Adrenal gland (tissue), 12 donors: ENCODE measurements around the gene FYCO1. TPM values are rescaled to one million over a fixed set of nuclear protein-coding genes. Genes with fewer than 3 reads are reported as not detected.

Experiments used
- DNase-seq, 7 donors: peaks; one replicate each; pipeline ENCODE4 v3.0.0-alpha.2; 2019 to 2020
- H3K27ac ChIP-seq, 5 donors: fragments of 200-600 bp; sonication (generic) in 4 of 5; 1 replicate in 3 of 5; 2 replicates in 2 of 5; pipeline versions ENCODE4 v1.5.1 to v1.8.0; 2016 to 2020; ENCODE audit warnings: mild to moderate bottlenecking in 1 of 5
- H3K27me3 ChIP-seq: fragments of 200-600 bp; 2 replicates; pipeline ENCODE4 v1.8.0; 2021
- H3K36me3 ChIP-seq, 2 donors: fragments of 200-600 bp; replicated peaks in 1 of 2; 1 replicate in 1 of 2; 2 replicates in 1 of 2; pipeline versions ENCODE4 v1.5.1 to v1.8.0; 2018 to 2022
- H3K4me1 ChIP-seq, 2 donors: fragments of 200-600 bp; replicated peaks in 1 of 2; 1 replicate in 1 of 2; 2 replicates in 1 of 2; pipeline versions ENCODE4 v1.5.1 to v1.8.0; 2018 to 2021
- H3K4me3 ChIP-seq, 4 donors: fragments of 200-600 bp; sonication (generic) in 3 of 4; one replicate each; pipeline ENCODE4 v1.5.1; 2016 to 2018
- H3K9me3 ChIP-seq, 3 donors: fragments of 200-600 bp; sonication (generic) in 1 of 3; replicated peaks in 1 of 3; 1 replicate in 2 of 3; 2 replicates in 1 of 3; pipeline versions ENCODE4 v1.5.1 to v1.8.0; 2016 to 2021
- CTCF ChIP-seq, 6 experiments: fragments of 450-650 bp in 4 of 6; fragments of 200-600 bp in 2 of 6; sonication (generic) in 1 of 6; IDR thresholded peaks; 1 replicate in 5 of 6; 2 replicates in 1 of 6; pipeline versions ENCODE4 v1.5.1 to v1.8.0; 2016 to 2021; ENCODE audit warnings: antibody characterized with exemption in 6 of 6, mild to moderate bottlenecking in 2 of 6, moderate library complexity in 1 of 6
- POLR2A ChIP-seq, 2 donors: fragments of 450-650 bp; IDR thresholded peaks; one replicate each; pipeline ENCODE4 v1.6.1; 2017; ENCODE audit warnings: antibody characterized with exemption in 2 of 2, mild to moderate bottlenecking in 2 of 2, moderate library complexity in 1 of 2
- WGBS, 4 donors: extraction: QIAGEN DNeasy Blood & Tissue Kit in 2 of 4; methylation state at CpG; one replicate each; pipeline versions ENCODE4 v1.1.5 to v1.1.7; 2013 to 2017; 5-methylcytosine and 5-hydroxymethylcytosine counted together
- intact Hi-C, 2 donors: fragments of 100-400 bp; cut with DNase I; formaldehyde crosslinking; loops; one replicate each; pipeline versions ENCODE4 v1.14.1 to v1.15.0; 2022 to 2023
- polyA plus RNA-seq, 3 donors: library from polyadenylated mRNA; stranded (reverse); fragments of 200-250 nt in 2 of 3; fragments of 350-450 nt in 1 of 3; fragmentation: Illumina TruSeq in 1 of 3; extraction: RNeasy Lipid Tissue Mini Kit (QIAGEN cat#74804) in 1 of 3; gene quantifications; one replicate each; pipeline ENCODE4 v1.2.3, GENCODE V29; 2013 to 2014
- total RNA-seq, 9 donors: library from RNA; depleted of rRNA in 4 of 9; stranded (reverse); fragments of >200 nt in 4 of 9; fragments of 120-200 nt in 1 of 9; fragmentation: NEBNext Ultra II Directional in 1 of 9; extraction: Animal tissue kit (Norgen Biotek cat#: 25700) in 1 of 9; gene quantifications; one replicate each; pipeline versions ENCODE4 v1.1.0 to v1.2.4, GENCODE V29; 2013 to 2023
- donor health status: healthy with polysubstance abuse.
- donor health status: Bipolar disorder and iron deficiency.
- donor health status: DM: yes; HTN: yes; CAD: no.
- donor health status: DM: no; HTN: no; CAD: no.
- donor health status: DM: no; HTN: no; CAD: no.
- donor health status: DM: yes; HTN: yes; CAD: no.

FYCO1 gene
- total and polyA plus RNA-seq, 12 donors, result 12.3 to 74.3 (median 29.4) TPM

DNA sequence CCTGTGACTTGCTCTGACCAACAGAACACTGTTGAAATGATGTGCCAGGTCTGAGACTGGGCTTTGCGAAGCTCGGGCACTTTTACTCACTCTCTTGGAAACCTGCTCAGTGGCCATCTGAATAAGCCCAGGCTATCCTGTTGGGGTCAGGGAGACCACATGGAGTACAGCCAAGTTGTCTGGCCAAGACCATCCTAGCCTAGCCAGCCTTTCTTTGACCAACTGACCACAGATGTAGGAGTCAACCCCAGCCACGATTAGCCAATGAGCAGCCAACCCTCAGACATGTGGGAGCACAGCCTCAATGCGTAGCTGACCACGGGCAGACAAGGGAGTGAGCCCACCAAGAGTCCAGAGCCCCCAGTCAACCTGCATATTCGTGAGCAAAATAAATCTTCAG lies 83.2 kb downstream of the FYCO1 start:
- intact Hi-C loops, result no loop called here
- 82 to 93% (median 91%) methylated on average over 6 of the region's 6 CpGs for WGBS, 4 donors
- Histone ChIP-seq H3K36me3 (no peaks in the 10 kb centered on the region), H3K27ac (no peak overlapping the region), H3K4me1 (no peaks in the 10 kb centered on the region), H3K9me3 (no peaks in the 10 kb centered on the region), H3K27me3 (no peaks in the 10 kb centered on the region), H3K4me3 (no peak overlapping the region)
- TF ChIP-seq POLR2A (IDR thresholded peaks at IDR 0.05), result no peak
- TF ChIP-seq CTCF (IDR thresholded peaks at IDR 0.05), result no peak
- no peak for DNase-seq

DNA sequence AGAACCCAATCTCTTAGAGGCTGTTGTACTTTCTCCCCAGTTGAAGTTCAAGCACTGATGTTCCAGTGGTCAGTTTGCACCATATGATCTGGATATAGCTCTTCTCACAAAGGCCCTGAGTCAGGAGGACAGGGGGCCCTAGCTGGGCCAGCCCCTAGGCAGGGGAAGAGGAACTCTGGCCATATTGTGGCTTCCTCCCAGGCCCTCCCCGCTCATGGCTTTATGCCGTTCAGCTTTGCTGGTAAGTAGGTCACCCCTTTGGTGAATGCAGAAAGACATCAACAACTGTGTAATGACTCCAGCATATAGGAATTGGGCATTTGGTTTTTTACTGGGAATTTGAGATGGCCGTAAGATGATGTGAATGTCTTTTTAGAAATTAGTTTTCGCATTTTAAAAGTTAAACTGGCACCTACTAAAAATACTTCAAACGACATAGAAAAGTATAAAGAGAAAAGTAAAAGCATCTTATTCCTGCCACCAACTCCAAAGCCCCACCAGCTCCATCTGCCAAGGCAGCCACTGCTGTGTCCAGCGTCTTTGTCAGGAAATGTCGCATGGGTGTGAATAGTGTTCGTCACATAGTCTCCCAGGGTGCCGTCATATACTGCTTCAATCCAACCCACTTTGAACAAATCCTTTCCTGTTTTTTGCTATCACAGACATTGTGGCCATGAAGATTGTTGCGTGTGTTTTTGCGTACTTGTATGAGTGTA lies 84.0 kb downstream of the FYCO1 start:
- DNase-seq, result no peak
- Histone ChIP-seq H3K27ac (no peak overlapping the region), H3K9me3 (no peaks in the 10 kb centered on the region), H3K4me1 (no peaks in the 10 kb centered on the region), H3K36me3 (no peaks in the 10 kb centered on the region), H3K4me3 (no peak overlapping the region), H3K27me3 (no peaks in the 10 kb centered on the region)
- TF ChIP-seq CTCF (IDR thresholded peaks at IDR 0.05) (no peak), POLR2A (IDR thresholded peaks at IDR 0.05) (no peak)
- intact Hi-C loops, result no loop called here
- WGBS, 4 donors, result 90 to 95% (median 91%) methylated on average over 10 to 11 of the region's 11 CpGs

- H3K4me1 ChIP-seq, result no peaks in the 10 kb centered on the region
- intact Hi-C loops, result no loop called here
- no peaks in the 10 kb centered on the region for H3K27me3 ChIP-seq
- no peak overlapping the region for H3K27ac ChIP-seq
- 80 to 95% (median 85%) methylated on average over 4 of the region's 4 CpGs for WGBS, 4 donors
- TF ChIP-seq CTCF (IDR thresholded peaks at IDR 0.05) (no peak), POLR2A (IDR thresholded peaks at IDR 0.05) (no peak)
- no peak for DNase-seq
- H3K4me3 ChIP-seq, result no peak overlapping the region
- H3K9me3 ChIP-seq, result no peaks in the 10 kb centered on the region
- H3K36me3 ChIP-seq, result no peaks in the 10 kb centered on the region
Measured at GRCh38 chr3:45910892-45911291, 84.7 kb downstream of the FYCO1 start.

GRCh38 chr3:45909542-45909941 lies 86.1 kb downstream of the FYCO1 start:
- H3K9me3 ChIP-seq, result no peaks in the 10 kb centered on the region
- H3K27ac ChIP-seq, result no peak overlapping the region
- H3K36me3 ChIP-seq, result no peaks in the 10 kb centered on the region
- WGBS, 4 donors, result 91 to 96% (median 94%) methylated on average over 6 of the region's 6 CpGs
- no peak for DNase-seq
- TF ChIP-seq POLR2A (IDR thresholded peaks at IDR 0.05), result no peak
- no peaks in the 10 kb centered on the region for H3K27me3 ChIP-seq
- H3K4me1 ChIP-seq, result no peaks in the 10 kb centered on the region
- intact Hi-C loops, result no loop called here
- H3K4me3 ChIP-seq, result no peak overlapping the region

DNA sequence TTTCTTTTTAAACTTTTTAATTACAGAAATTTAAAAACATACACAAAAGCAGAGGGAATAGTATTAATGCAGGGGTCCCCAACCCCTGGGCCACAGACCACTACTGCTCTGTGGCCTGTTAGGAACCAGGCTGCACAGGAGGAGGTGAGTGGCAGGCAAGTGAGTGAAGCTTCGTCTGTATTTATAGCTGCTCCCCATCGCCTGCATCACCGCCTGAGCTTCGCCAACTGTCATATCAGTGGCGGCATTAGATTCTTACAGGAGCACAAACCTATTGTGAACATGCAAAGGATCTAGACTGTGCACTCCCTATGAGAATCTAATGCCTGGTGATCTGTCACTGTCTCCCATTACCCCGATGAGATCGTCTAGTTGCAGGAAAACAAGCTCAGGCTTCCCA lies 86.9 kb downstream of the FYCO1 start:
- TF ChIP-seq CTCF (IDR thresholded peaks at IDR 0.05) (no peak), POLR2A (IDR thresholded peaks at IDR 0.05) (no peak)
- Histone ChIP-seq H3K36me3 (no peaks in the 10 kb centered on the region), H3K4me3 (no peak overlapping the region), H3K27ac (no peak overlapping the region), H3K27me3 (no peaks in the 10 kb centered on the region), H3K9me3 (no peaks in the 10 kb centered on the region), H3K4me1 (no peaks in the 10 kb centered on the region)
- intact Hi-C loops, result no loop called here
- no peak for DNase-seq
- WGBS, 4 donors, result 87 to 93% (median 90%) methylated on average over 7 of the region's 7 CpGs
